Measurements from ENCODE around the gene MORN4.
"Not testable (repeated sequence)": the region's sequence is repeated elsewhere in the genome, so short reads cannot be mapped to it uniquely, and the experiment has no call there.

MORN4 gene

DNA sequence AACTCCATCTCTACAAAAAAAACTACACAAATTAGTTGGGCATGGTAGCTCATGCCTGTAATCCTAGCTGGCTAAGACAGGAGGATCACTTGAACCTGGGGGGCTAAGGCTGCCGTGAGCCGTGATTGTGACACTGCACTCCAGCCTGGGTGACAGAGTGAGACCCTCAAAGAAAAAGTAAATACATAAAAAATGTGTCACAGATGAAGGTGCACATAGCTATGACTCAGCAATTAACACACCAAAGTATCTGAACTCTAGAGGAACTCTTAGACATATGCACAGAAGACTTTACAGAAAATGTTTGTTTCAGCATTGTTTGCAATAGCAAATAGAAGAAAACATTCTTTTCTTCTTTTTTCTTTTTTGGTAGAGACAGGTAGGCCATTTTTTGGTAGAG lies 35.5 kb downstream of the MORN4 start:
- DNase-seq (ENCODE audit: low read depth): no peak

DNA sequence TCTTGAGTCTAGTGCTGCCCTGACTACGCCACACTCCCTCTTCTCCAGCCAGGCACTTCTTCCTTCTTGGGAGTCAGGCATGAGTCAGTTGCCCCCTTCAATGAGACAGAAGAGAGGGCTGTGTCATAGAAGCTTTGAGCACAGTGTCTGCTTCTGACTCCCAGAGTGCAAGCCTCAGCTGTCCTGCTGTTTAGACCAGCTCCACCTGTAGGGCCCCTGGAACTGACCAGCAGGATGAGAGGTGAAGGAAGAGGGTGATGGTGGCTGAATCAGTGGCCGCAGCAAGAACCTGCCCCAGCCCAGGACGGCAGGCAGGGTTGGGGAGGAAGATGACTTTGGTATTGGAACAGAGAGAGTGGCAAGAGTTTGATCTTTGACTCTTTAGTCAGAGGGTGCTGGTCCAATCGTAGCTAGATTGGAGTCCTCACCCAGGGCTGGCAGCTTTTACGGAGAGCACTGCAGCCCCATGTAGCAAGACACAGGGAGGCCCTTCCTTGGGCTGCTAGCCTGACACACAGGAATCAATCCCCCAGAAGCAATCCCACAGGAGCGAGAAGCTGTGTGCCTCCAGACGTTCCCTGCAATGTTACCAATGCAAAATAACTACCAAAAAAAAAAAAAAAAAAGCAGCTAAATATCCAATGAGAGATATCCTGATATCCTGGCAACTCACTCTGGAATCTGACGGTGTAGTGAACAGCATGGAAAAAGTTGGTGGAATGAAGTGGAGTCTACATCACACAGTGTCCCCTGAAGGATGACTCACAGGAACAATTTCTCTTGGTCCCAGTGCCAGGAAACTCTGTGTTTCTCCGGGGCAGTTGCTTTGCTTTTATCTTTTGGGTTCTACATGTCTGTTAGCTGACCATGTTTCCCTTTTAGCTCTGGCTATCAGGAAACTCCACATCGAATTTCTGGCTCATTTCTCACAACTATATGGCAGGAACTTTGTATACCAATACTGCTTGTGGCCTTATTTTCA lies 36.9 kb downstream of the MORN4 start:
- no peak for DNase-seq (ENCODE audit: low read depth)

DNA sequence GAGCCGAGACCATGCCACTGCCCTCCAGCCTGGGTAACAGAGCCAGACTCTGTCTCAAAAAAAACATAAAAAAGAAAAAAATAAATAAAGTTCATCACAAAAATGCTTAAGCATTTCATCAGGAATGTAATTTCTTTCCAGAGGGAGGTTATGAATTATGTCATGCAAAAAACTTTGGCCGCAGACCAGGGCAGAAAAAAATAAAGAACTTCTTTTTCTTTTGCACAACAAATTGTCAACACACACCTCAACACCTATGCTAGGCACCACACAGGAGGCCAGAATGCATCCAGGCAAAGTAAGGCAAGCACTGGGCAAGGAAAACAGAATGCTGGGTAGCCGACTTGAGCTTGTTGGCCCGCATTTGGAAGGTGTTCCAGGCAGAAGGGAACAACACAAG lies 39.9 kb downstream of the MORN4 start:
- no peak for DNase-seq (ENCODE audit: low read depth)

DNA sequence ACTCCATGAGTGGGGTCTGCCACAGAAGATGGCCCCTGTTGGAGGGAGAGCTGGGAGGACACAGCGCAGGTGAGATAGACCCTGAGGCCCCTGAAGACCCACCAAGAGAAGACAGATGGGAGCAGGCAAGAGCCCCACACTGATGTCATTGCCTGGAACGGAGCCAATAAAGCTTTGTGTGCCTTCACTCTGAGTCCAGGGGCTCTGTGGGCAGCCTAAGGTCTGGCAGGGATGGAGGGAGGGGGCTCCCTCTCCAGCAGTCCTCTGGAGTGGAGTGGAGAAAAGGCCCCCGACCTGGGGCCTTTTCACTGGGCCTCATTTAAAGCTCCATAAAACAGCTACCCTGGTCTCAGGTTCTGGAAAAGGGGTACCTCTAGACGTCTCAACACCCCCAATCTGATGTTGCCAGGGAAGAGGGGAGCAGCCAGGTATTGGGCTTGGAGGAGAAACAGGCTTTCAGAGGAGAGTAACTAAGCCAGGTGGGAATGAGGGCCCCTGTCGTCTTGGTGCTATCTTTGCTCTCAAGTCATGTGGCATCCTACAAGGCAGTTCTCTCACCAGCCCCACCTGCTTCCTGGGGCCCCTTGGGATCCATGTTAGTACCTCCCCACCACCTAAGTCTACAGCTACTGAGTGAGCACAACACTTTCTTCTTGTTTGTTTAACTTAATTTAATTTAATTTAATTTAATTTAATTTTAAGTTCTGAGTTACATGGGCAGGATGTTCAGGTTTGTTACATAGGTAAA lies 42.4 kb downstream of the MORN4 start:
- no peak for DNase-seq (ENCODE audit: low read depth)

DNA sequence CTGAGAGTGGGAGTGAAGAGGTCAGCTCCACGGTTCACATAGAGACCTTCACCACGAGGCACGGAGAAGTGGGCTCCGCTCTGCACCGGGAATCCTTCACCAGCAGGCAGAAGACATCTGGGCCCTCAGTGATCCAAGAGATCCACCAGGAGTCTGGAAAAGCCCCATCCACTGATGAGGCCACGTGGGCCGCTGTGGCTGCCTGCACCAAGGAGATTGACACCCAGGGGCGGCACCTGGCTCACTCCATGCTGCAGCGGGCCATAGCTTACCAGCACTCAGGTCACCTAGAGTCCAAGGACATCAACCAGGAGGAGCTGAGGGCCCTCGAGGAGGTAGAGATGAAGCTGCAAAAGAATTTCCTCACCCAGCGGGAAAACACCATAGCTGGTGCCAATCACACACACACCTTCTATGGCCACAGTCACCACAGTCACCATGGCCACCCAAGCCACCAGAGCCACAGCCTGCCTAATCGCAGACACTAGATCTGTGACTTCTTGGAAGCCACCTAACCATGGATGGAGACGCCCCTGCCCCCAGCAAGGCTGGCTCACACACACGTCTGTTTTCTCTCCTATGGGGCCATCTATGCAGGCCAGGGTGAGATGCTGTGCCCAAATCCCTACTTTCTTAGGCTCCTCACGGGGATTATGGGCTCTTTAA lies 43.1 kb downstream of the MORN4 start:
- no peak for DNase-seq (ENCODE audit: low read depth)

DNA sequence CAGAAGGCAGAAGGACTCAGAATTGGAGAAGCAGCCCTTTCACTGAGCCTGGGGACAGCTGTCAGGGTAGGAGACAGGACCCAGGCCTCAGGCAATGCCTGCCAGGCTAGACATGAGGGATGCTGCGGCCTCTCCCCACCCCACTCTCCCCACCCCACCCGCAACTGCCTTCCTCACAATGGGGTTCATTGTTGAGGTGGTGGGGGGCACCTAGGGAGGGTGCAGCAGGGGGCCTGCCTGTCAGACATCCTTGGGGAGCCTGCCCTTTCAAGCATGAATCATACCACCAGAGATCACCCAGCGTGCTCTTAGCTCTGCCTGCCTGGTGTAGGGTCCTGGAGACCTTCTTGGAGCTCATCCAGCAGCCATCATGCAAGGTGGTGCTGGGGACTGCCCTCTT lies 43.8 kb downstream of the MORN4 start, which contains the start of gene C10orf62:
C10orf62 (plus strand) TSS at position 243 of the 400 bp plus-strand sequence. CDS start 177 bp downstream, outside the sequence.
- DNase-seq (ENCODE audit: low read depth): no peak

DNA sequence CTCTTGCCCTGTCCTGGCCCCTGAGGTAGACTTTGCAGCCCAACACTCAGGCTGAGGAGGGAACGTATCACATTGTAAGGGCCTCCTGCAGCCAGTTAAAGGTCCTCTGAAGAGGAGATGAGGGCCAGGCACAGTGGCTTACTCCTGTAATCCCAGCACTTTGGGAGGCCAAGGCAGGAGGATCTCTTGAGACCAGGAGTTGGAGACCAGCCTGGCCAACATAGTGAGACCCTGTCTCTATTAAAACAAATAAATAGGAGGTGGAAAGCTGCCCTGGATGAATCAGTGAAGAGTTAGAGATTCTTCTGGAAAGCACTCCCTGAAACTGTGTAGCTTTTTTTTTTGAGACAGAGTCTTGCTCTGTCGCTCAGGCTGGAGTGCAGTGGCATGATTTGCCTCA lies 46.1 kb downstream of the MORN4 start:
- DNase-seq (ENCODE audit: low read depth): no peak

DNA sequence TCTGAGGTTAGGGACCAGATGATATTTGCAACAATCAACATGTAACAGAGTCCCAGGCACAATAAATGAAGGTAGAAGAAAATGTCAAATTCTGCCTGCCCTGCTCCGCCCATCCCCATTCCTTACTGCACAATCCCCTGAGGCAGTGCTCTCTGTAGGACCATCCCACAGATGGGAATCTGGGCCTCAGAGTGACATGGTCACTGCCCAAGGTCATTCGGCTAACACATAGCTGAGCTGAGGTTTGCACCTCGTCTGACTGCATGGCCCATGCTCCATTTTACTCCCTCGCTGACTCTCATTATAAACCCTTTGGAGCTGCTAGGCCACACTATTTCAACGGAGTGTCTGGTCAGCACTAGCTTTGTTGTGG lies 47.9 kb downstream of the MORN4 start:
- no peak for DNase-seq (ENCODE audit: low read depth)

DNA sequence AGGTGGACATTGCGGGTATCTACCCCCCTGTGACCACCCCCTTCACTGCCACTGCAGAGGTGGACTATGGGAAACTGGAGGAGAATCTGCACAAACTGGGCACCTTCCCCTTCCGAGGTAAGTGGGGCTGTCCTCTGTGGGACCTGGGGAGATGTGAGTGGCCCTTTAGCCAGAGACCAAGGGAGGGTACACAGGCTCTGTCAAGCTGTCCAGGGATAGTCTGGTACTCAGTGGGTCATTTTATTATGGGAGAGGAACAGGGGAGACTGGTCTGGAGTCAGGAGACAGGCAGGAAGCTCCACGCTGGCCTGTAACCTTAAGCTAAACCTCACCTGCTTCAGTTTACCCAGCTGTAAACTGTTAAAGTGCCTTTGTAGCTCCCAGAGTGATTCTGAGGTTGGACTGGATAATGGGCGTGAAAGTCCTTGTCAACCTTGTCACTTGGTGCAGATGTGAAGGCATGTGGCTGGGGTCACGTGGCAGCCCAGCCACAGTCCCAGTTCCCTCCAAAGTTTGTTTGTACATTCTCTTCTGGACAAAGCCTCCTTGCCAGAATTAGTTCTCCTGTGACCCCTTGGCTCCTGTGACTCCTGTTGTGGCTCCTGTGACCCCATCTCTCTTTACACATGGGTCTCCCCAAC lies 48.4 kb downstream of the MORN4 start:
- no peak for DNase-seq (ENCODE audit: low read depth)

DNA sequence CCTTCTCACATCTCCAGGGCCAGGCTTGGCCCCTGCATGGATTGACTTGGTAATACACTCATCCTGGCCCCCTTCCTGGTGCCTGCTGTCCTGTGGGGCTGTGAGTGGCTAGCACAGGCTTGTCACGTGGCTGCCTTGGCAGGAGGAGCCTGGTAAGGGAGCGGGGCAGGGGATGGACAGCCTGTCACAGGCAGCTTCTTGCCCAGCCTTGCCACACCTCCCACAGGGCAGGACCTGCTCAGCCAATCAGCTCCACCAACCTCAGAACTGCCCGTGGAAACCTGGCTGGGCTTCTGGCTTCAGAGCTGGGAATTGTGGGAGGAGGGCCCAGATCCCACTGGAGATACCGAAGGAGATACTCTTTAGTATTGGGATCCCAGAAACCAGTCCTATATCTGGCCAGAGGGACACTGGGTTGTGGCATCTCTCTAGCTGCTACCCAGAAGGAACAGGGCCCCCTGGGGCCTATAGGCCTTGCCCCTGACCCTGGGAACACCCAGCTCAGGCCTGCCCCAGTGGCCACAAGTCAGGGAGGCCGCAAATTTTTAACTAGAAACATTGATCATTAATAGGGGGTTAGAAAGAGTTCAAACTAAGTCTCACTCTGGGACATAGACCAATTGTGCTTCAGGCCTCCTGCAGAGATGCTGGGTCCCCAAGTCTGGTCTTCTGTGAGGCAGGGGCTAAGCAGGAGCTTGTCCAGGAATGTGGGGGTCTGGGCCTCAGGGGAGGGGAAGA lies 49.1 kb downstream of the MORN4 start, which contains the start of gene HOGA1:
HOGA1 (plus strand) TSS at position 330 of the 738 bp plus-strand sequence; CDS start at position 645, 315 bp downstream.
- no peak for DNase-seq (ENCODE audit: low read depth)

DNA sequence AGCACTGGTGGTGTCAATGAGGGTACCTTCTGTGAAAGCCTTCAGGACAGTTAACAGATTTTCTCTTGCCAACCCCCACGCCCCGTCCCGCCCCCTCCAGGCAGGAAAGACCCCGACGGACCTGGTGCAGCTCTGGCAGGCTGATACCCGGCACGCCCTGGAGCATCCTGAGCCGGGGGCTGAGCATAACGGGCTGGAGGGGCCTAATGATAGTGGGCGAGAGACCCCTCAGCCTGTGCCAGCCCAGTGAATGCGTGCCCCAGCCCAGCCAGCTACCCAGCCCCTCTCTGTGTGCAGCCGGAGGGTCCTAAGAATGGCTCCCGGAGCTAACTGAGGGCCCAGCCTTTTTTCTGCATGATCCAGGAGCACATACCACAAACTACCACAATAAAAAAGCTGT lies 49.8 kb downstream of the MORN4 start:
- no peak for DNase-seq (ENCODE audit: low read depth)

DNA sequence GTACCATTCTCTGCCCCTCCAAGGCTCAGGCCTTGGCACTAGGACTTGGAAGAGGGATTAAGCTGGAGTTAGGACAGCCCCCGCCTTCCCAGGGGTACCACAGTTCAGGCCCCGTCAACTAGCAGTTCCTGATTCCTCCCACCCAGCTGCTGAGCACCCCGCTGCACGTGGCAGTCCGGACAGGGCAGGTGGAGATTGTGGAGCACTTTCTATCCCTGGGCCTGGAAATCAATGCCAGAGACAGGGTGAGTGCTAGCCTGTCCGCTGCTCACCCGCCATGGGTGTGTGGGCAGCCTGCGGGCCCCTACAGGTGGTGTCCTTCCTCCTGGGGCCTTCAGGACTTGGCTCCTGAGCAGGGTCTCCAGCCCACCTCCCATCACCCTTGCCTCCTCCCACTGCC lies 51.1 kb downstream of the MORN4 start:
- no peak for DNase-seq (ENCODE audit: low read depth)

DNA sequence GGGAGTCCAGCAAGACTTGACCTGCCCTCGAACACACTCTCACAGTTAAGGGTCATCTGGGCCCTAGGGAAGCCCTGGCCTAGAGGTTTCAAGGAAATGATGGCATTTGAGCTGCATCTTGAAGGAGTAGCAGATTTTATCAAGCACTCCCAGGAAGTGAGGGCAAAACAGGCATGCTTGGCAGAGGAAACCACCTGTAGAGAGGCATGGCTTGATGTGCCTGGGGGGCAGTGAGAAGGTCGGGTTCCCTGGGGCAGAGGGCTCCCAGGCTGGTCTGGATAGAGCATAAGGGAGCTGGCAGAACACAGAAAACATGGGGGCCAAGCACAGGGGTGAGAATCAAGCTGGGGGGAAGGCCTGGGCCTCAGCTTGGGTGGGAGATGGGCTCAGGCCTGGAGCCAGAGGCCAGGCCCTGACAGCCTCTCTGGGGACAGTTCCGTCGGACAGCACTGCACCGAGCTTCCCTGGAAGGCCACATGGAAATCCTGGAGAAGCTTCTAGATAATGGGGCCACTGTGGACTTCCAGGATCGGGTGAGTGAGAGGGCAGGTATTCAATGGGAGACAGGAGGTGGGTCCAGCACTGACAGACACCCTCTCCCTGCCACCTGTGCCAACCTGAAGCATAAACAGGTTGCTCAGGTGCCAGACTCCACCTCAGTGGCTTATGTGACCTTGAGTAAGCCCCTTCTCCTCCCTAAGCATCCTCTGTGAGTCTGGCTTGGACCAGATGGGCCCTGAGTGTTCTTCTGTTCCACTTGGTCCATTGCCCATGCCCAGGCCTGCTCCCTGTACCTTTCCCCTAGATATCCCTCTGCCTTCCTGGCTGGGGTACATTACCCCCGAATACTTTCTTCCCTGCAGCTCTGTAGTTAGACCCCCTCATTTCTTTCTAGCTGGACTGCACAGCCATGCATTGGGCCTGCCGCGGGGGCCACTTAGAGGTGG lies 52.6 kb downstream of the MORN4 start:
- DNase-seq (ENCODE audit: low read depth): no peak

DNA sequence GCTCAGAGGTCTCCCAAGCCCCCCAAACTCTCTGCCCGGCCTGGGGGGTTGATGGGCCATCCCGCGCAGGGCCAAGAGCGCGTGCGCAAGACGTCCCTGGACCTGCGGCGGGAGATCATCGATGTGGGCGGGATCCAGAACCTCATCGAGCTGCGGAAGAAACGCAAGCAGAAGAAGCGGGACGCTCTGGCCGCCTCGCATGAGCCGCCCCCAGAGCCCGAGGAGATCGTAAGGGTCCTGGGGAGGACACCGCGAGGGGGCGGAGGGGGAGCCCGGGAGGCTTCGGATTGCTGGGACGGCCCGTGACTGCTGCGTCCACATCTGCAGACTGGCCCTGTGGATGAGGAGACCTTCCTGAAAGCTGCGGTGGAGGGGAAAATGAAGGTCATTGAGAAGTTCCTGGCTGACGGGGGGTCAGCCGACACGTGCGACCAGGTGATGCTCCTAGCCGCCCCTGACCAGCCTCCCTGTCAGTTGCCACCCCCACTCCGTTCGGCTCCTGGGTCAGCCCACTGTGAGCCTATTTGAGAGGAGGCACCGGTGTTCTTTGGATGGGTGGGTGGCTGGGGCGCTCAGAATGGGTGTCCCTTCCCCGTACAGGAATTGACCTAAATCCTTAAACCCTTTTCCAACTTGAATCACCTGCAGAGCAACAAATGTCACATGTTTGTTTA lies 55.0 kb downstream of the MORN4 start:
- DNase-seq (ENCODE audit: low read depth): no peak

DNA sequence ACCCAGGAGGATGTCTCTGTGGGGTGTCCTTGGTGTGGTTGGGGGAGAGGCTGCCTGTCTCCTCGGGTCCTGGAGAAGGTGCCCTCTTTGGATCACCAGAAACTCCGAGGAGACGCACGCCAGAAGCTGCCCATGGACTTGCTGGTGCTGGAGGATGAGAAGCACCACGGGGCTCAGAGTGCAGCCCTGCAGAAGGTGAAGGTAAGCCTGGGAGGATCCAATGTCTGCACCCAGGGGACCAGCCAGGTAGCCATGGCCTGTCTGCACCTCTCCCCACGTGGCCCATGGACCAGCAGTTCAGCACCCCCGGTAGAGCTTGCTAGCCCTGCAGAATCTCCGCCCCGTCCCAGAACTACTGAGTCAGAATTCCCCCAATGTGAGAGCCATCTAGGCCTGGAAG lies 55.6 kb downstream of the MORN4 start:
- no peak for DNase-seq (ENCODE audit: low read depth)

DNA sequence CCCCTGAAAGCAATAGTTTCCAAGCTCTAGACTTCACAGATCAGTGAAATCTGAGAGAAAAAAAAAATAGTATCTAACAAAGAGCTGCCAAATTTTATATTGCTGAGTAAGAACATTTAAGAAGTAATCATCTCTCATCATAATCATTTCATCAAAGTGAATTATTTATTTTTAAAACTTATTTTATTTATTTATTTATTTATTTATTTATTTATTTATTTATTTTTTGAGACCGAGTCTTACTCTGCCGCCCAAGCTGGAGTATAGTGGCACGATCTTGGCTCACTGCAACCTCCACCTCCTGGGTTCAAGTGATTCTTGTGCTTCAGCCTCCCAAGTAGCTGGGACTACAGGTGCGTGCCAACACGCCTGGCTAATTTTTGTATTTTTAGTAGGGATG lies 56.8 kb downstream of the MORN4 start:
- not testable (repeated sequence) for DNase-seq (ENCODE audit: low read depth)

DNA sequence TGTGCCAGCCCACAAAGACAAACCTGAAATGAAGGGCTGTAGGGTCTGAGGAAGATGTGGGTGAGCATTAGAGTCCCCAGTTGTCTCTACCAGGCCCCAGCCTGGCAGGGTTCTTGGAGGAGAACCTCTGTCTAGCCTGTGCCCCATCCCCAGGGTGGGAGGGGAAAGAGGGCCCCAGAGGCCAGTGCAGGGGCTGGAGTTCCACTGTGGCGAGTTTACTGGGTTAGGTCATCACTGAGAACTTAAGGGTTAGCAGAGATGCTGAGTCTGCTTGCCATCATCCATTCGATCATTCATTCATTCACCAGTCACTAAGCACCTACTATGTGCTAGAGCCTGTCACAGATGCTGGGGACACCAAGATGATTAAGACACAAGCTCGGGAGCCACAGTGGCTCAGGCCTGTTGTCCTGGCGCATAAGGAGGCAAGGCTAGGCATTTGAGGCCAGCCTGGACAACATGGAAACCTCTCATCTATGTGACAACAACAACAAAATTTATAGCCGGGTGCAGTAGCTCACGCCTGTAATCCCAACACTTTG lies 58.1 kb downstream of the MORN4 start:
- no peak for DNase-seq (ENCODE audit: low read depth)

DNA sequence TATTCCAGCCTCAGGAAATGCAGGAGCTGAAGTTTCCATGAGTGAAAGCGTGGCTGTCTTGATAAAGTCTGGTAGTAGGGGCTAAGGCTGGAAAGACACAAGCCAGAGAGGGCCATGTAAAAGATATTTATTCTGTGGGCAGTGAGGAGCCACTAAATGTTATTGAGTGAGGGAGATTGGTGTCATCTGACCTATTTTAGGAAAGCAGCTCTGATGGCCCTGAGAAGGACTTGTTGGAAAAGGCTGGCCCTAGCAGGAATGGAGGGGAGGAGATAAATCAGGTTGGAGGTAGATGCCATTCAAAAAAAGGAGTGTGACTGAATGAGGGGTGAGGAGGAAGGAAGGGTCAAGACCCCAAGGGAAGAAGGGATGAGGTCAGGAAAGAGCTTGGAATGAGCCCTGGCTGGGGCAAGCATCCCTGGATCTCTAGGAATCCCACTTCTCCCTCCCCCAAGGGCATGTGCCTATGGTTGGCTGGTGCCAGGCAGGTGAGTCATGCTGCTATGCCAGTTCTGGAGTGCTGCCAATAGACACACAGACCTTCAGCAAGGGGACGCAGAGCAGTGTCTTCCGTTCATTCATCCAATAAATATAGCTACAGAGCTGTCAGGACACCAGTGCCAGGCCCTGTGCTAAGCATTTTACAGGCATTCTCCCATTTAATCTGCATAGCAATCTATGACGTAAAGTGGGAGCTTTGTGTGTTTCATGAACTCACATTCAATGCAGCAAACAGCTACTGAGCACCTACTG lies 58.8 kb downstream of the MORN4 start:
- no peak for DNase-seq (ENCODE audit: low read depth)
